Caco-2 (cell line): ENCODE measurements around the gene SF3B5. TPM values are rescaled to one million over a fixed set of nuclear protein-coding genes. Genes with fewer than 3 reads are reported as not detected.
"Not testable (repeated sequence)": the region's sequence is repeated elsewhere in the genome, so short reads cannot be mapped to it uniquely, and the experiment has no call there.

Source experiments
- BruUV-seq: library from RNA; stranded (reverse); fragments of 400-500 nt; replicated peaks from 2 replicates; lab custom pipeline; 2021; lab: Mats Ljungman, UMichigan
- CTCF ChIA-PET: fragments of 300-600 bp; sonication (Branson Sonifier 250); formaldehyde crosslinking; loops from one replicate; lab custom pipeline; 2022; ENCODE audit warnings: antibody characterized with exemption; lab: Charles Lee
- POLR2A ChIA-PET: fragments of 300-600 bp; sonication (Branson Sonifier 250); formaldehyde crosslinking; loops from one replicate; lab custom pipeline; 2022; ENCODE audit warnings: antibody characterized with exemption; lab: Charles Lee
- DNase-seq, 2 experiments: peaks; one replicate each; pipeline versions ENCODE4 v3.0.0 to v3.0.0-alpha.2; 2020 to 2022
- H3K27me3 ChIP-seq: replicated peaks from 2 replicates; pipeline ENCODE4 v1.6.0; 2011; ENCODE audit warnings: low read length; ENCODE audit not compliant: control insufficient read depth, insufficient read depth
- H3K36me3 ChIP-seq: 2 replicates; pipeline ENCODE4 v1.5.1; 2011; ENCODE audit warnings: low read length; ENCODE audit not compliant: control insufficient read depth, insufficient read depth
- H3K4me1 ChIP-seq: fragments of 250-450 bp; sonication (Bioruptor Pico); 2 replicates; pipeline ENCODE4 v1.5.1; 2020; ENCODE audit warnings: mild to moderate bottlenecking
- H3K4me3 ChIP-seq: 2 replicates; pipeline ENCODE4 v1.5.1; 2011; ENCODE audit warnings: low read depth, mild to moderate bottlenecking, control low read depth, low read length
- H3K9me3 ChIP-seq: fragments of 250-450 bp; sonication (Bioruptor Pico); 2 replicates; pipeline ENCODE4 v1.5.1; 2020; ENCODE audit warnings: mild to moderate bottlenecking, moderate library complexity
- H3K27ac Mint-ChIP-seq: one replicate; pipeline ENCODE4 v1.8.0; 2022; ENCODE audit warnings: mixed read lengths; ENCODE audit not compliant: unreplicated experiment
- H3K27me3 Mint-ChIP-seq: one replicate; pipeline ENCODE4 v1.8.0; 2022; ENCODE audit warnings: mixed read lengths; ENCODE audit not compliant: insufficient read depth, unreplicated experiment
- H3K36me3 Mint-ChIP-seq: one replicate; pipeline ENCODE4 v1.8.0; 2022; ENCODE audit warnings: mild to moderate bottlenecking, mixed read lengths; ENCODE audit not compliant: insufficient read depth, unreplicated experiment
- H3K4me1 Mint-ChIP-seq: one replicate; pipeline ENCODE4 v1.8.0; 2022; ENCODE audit warnings: low read depth, mixed read lengths; ENCODE audit not compliant: unreplicated experiment
- H3K4me3 Mint-ChIP-seq: one replicate; pipeline ENCODE4 v1.8.0; 2022; ENCODE audit warnings: mild to moderate bottlenecking, moderate library complexity, mixed read lengths; ENCODE audit not compliant: unreplicated experiment
- H3K9me3 Mint-ChIP-seq: one replicate; pipeline ENCODE4 v1.8.0; 2022; ENCODE audit warnings: mixed read lengths; ENCODE audit not compliant: unreplicated experiment
- intact Hi-C: fragments of 100-400 bp; cut with micrococcal nuclease; formaldehyde crosslinking; loops from one replicate; pipeline ENCODE4 v1.10.0; 2022; ENCODE audit not compliant: unreplicated experiment
- total RNA-seq: library from RNA; stranded (reverse); gene quantifications from 2 replicates; pipeline ENCODE4 v1.2.3, GENCODE V29; 2022
- TF ChIP-seq, protein P1 (sequence below), 2 experiments: fragments of 200-600 bp in 1 of 2; IDR thresholded peaks; 1 replicate in 1 of 2; 2 replicates in 1 of 2; pipeline versions ENCODE4 v1.5.1 to v1.8.0; 2011 to 2022; ENCODE audit warnings: antibody characterized with exemption in 1 of 2, control low read depth in 1 of 2, inconsistent platforms in 1 of 2, low read depth in 1 of 2, low read length in 1 of 2, mild to moderate bottlenecking in 1 of 2, moderate library complexity in 1 of 2; ENCODE audit not compliant: insufficient read depth in 1 of 2, severe bottlenecking in 1 of 2, unreplicated experiment in 1 of 2

The SF3B5 gene
- total RNA-seq, 1 experiment from 2014 or later: 84.6 TPM

DNA sequence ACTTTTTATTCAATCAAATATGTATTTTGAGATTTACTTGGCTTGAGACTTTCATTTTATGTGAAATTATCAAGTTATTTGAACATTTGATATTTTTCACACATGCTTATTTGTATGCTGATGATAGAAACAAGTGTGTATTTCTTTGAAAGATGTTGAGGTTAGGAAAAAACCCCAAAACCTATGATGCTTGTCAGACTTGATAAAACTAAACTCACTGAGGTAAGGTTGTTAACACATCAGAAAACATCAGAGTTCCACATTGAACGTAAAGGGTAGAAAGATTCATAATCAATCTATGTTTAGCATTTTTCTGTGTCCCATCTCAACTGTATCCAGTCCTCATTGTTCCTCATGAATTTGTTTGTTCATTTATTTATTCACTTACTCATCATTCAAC, 12.2 kb downstream of the SF3B5 start:
- Histone ChIP-seq H3K9me3 (no peaks in the 10 kb centered on the region), H3K4me1 (no peaks in the 10 kb centered on the region), H3K27me3 (no peaks in the 10 kb centered on the region; the same call in 1 of the 2 replicates), H3K4me3 (no peak overlapping the region), H3K36me3 (no peaks in the 10 kb centered on the region)
- ChIA-PET CTCF (no interaction called here), POLR2A (no interaction called here)
- Mint-ChIP-seq H3K4me3 (no peak overlapping the region), H3K27ac (no peak overlapping the region), H3K9me3 (no peaks in the 10 kb centered on the region), H3K4me1 (no peaks in the 10 kb centered on the region), H3K27me3 (no peaks in the 10 kb centered on the region), H3K36me3 (no peaks in the 10 kb centered on the region)
- BruUV-seq: no TSS peak
- intact Hi-C loops: no loop called here
- no peak for DNase-seq
- TF ChIP-seq, protein P1, sequence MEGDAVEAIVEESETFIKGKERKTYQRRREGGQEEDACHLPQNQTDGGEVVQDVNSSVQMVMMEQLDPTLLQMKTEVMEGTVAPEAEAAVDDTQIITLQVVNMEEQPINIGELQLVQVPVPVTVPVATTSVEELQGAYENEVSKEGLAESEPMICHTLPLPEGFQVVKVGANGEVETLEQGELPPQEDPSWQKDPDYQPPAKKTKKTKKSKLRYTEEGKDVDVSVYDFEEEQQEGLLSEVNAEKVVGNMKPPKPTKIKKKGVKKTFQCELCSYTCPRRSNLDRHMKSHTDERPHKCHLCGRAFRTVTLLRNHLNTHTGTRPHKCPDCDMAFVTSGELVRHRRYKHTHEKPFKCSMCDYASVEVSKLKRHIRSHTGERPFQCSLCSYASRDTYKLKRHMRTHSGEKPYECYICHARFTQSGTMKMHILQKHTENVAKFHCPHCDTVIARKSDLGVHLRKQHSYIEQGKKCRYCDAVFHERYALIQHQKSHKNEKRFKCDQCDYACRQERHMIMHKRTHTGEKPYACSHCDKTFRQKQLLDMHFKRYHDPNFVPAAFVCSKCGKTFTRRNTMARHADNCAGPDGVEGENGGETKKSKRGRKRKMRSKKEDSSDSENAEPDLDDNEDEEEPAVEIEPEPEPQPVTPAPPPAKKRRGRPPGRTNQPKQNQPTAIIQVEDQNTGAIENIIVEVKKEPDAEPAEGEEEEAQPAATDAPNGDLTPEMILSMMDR (IDR thresholded peaks at IDR 0.05; ENCODE audit: insufficient read depth in 1 of 2, low read depth in 1 of 2, low read length in 1 of 2, severe bottlenecking in 1 of 2, unreplicated experiment in 1 of 2): no peak

- H3K4me1 ChIP-seq, H3K4me1 Mint-ChIP-seq, DNase-seq, H3K36me3 Mint-ChIP-seq, BruUV-seq, CTCF ChIA-PET, H3K9me3 Mint-ChIP-seq, H3K9me3 ChIP-seq, H3K27me3 Mint-ChIP-seq, POLR2A ChIA-PET, intact Hi-C loops, H3K36me3 ChIP-seq, H3K27ac Mint-ChIP-seq, H3K4me3 ChIP-seq, H3K27me3 ChIP-seq, H3K4me3 Mint-ChIP-seq: not testable (repeated sequence)
Measured at GRCh38 chr6:144082412-144082811, 13.0 kb downstream of the SF3B5 start.

- Mint-ChIP-seq H3K9me3 (no peaks in the 10 kb centered on the region), H3K27me3 (peaks cover 8% of the 10 kb centered on the region), H3K27ac (no peak overlapping the region), H3K4me1 (no peaks in the 10 kb centered on the region), H3K36me3 (no peaks in the 10 kb centered on the region), H3K4me3 (no peak overlapping the region)
- intact Hi-C loops: no loop called here
- DNase-seq: no peak
- no TSS peak for BruUV-seq
- H3K36me3 ChIP-seq: no peaks in the 10 kb centered on the region
- H3K4me1 ChIP-seq: no peaks in the 10 kb centered on the region
- no peaks in the 10 kb centered on the region for H3K9me3 ChIP-seq
- POLR2A ChIA-PET: no interaction called here
- CTCF ChIA-PET: no interaction called here
- TF ChIP-seq, protein P1 (IDR thresholded peaks at IDR 0.05; ENCODE audit: insufficient read depth in 1 of 2, low read depth in 1 of 2, low read length in 1 of 2, severe bottlenecking in 1 of 2, unreplicated experiment in 1 of 2): no peak
- H3K27me3 ChIP-seq: no peaks in the 10 kb centered on the region; the same call in 1 of the 2 replicates
- H3K4me3 ChIP-seq: no peak overlapping the region
Measured at GRCh38 chr6:144077871-144078270, 17.5 kb downstream of the SF3B5 start.

DNA sequence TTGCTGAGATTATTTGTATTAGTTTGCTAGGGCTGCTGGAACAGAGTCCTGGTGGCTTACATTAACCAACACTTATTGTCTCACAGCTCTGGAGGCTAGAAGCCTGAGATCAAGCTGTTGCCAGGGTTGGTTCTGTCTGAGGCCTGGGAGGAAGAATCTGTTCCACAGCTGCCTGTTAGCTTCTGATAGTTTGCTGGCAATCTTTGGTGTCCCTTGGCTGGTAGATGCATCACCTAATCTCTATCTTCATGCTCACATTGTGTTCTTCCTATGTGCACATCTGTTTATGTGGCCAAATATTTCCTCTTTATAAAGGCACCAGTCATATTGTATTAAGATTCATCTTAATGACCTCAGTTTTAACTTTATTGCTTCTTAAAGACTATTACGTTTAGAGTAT, 19.5 kb downstream of the SF3B5 start:
- no peaks in the 10 kb centered on the region for H3K27me3 ChIP-seq
- intact Hi-C loops: no loop called here
- BruUV-seq: no TSS peak
- Mint-ChIP-seq H3K27ac (no peak overlapping the region), H3K36me3 (no peaks in the 10 kb centered on the region), H3K4me3 (no peak overlapping the region), H3K9me3 (no peaks in the 10 kb centered on the region), H3K27me3 (peaks cover 18% of the 10 kb centered on the region), H3K4me1 (no peaks in the 10 kb centered on the region)
- no peak overlapping the region for H3K4me3 ChIP-seq
- DNase-seq: no peak
- CTCF ChIA-PET: no interaction called here
- no peaks in the 10 kb centered on the region for H3K4me1 ChIP-seq
- POLR2A ChIA-PET: no interaction called here
- TF ChIP-seq, protein P1 (IDR thresholded peaks at IDR 0.05; ENCODE audit: insufficient read depth in 1 of 2, low read depth in 1 of 2, low read length in 1 of 2, severe bottlenecking in 1 of 2, unreplicated experiment in 1 of 2): no peak
- no peaks in the 10 kb centered on the region for H3K9me3 ChIP-seq
- H3K36me3 ChIP-seq: no peaks in the 10 kb centered on the region
